ENCODE measurements around the gene ZNF319.

The ZNF319 gene

GRCh38 chr16:57999971-58000705 lies at the start of gene ZNF319:
Gene ZNF319 (minus strand): TSS chr16:58000672. CDS start chr16:57998265, 2,407 bp downstream.
- DNase-seq = no peak

GRCh38 chr16:58049232-58050185 lies 49.0 kb upstream of the ZNF319 start:
- no peak for DNase-seq

GRCh38 chr16:58048494-58049231 lies 48.2 kb upstream of the ZNF319 start:
- DNase-seq = no peak

GRCh38 chr16:58047557-58048348 lies 47.3 kb upstream of the ZNF319 start:
- DNase-seq = no peak

GRCh38 chr16:58046936-58047335 lies 46.5 kb upstream of the ZNF319 start:
- DNase-seq = no peak

- no peak for DNase-seq
Measured at GRCh38 chr16:58046054-58046881, 45.8 kb upstream of the ZNF319 start.

- DNase-seq = no peak
Measured at GRCh38 chr16:58045096-58045495, 44.6 kb upstream of the ZNF319 start.

GRCh38 chr16:58044266-58045019 lies 44.0 kb upstream of the ZNF319 start:
- no peak for DNase-seq

- DNase-seq = no peak
Measured at GRCh38 chr16:58043571-58044155, 43.2 kb upstream of the ZNF319 start.

- no peak for DNase-seq
Measured at GRCh38 chr16:58042886-58043515, 42.5 kb upstream of the ZNF319 start.

GRCh38 chr16:58042001-58042885 lies 41.8 kb upstream of the ZNF319 start:
- no peak for DNase-seq

GRCh38 chr16:58041628-58041955 lies 41.1 kb upstream of the ZNF319 start:
- no peak for DNase-seq

GRCh38 chr16:58040945-58041627 lies 40.6 kb upstream of the ZNF319 start:
- DNase-seq = no peak

- DNase-seq = no peak
Measured at GRCh38 chr16:58040496-58040846, 40.0 kb upstream of the ZNF319 start.

- no peak for DNase-seq
Measured at GRCh38 chr16:58039829-58040495, 39.5 kb upstream of the ZNF319 start.

GRCh38 chr16:58038219-58038641 lies 37.8 kb upstream of the ZNF319 start:
- DNase-seq = no peak

GRCh38 chr16:58037365-58038057 lies 37.0 kb upstream of the ZNF319 start:
- no peak for DNase-seq

Measured in NCI-H510A (cell line).